Measurements from ENCODE around the gene EDARADD. TPM values are rescaled to one million over a fixed set of nuclear protein-coding genes. Genes with fewer than 3 reads are reported as not detected.

EDARADD gene
- total and polyA plus RNA-seq, 2 of the 13 experiments (the other 11 are each of a cell fraction or from before 2014, with no cell fraction given): 0.03 TPM; not detected in 1

DNA sequence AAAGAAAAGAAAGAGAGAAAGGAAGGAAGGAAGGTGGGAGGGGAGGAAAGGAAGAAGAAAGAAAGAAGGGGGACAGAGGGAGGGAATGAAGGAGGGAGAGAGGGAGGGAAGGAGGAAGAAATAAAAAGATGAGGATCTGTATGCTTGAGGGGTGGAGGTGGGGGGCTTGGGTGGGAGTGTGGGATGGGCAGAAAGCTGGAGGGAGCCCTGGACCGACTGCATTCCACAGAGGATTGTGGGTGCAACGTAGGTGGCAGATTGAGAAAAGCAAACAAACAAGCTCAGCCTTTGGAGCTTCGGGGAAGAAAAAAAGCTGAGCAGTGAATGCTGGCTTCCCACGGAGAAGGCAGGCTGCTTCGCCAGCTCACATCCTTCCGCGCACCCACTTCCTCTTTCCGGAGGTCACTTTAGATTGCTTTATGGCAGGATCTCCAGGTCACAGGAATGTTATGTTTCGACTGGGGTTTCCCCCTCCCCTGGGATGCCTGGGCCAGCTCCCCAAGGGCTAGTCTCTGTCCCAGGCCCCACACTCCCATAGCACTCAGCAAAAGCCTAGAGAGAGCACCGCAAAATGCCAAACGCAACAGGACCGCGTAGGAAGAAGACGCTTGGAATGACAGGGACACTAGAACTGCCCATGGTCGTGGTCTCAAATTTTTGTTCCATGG lies 109.0 kb downstream of the EDARADD start (continued):
- no peak for TF ChIP-seq ZNF431 (CRISPR knock-in tag; IDR thresholded peaks at IDR 0.05; ENCODE audit: borderline replicate concordance, low read depth)
- no peak for TF ChIP-seq ZNF768 (CRISPR knock-in tag; IDR thresholded peaks at IDR 0.05)
- no peak for TF ChIP-seq ZBTB21 (CRISPR knock-in tag; IDR thresholded peaks at IDR 0.05)
- no peak for TF ChIP-seq ZNF7 (CRISPR knock-in tag; IDR thresholded peaks at IDR 0.05)
- TF ChIP-seq, protein P1, sequence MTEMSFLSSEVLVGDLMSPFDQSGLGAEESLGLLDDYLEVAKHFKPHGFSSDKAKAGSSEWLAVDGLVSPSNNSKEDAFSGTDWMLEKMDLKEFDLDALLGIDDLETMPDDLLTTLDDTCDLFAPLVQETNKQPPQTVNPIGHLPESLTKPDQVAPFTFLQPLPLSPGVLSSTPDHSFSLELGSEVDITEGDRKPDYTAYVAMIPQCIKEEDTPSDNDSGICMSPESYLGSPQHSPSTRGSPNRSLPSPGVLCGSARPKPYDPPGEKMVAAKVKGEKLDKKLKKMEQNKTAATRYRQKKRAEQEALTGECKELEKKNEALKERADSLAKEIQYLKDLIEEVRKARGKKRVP (CRISPR knock-in tag; IDR thresholded peaks at IDR 0.05): no peak
- TF ChIP-seq ETV6 (CRISPR knock-in tag; conservative IDR thresholded peaks at IDR 0.05): 0 out of 2 replicates have a peak, but pooled peaks have one; percentile 52
- TF ChIP-seq CENPT (CRISPR knock-in tag; IDR thresholded peaks at IDR 0.05; ENCODE audit: low read depth): no peak
- TF ChIP-seq, protein P2, sequence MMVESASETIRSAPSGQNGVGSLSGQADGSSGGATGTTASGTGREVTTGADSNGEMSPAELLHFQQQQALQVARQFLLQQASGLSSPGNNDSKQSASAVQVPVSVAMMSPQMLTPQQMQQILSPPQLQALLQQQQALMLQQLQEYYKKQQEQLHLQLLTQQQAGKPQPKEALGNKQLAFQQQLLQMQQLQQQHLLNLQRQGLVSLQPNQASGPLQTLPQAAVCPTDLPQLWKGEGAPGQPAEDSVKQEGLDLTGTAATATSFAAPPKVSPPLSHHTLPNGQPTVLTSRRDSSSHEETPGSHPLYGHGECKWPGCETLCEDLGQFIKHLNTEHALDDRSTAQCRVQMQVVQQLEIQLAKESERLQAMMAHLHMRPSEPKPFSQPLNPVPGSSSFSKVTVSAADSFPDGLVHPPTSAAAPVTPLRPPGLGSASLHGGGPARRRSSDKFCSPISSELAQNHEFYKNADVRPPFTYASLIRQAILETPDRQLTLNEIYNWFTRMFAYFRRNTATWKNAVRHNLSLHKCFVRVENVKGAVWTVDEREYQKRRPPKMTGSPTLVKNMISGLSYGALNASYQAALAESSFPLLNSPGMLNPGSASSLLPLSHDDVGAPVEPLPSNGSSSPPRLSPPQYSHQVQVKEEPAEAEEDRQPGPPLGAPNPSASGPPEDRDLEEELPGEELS (CRISPR knock-in tag; IDR thresholded peaks at IDR 0.05): peak; percentile 83
- TF ChIP-seq ATM (IDR thresholded peaks at IDR 0.05; ENCODE audit: borderline replicate concordance): no peak
- TF ChIP-seq PHB2 (IDR thresholded peaks at IDR 0.05; ENCODE audit: partially characterized antibody): no peak
- TF ChIP-seq, protein P3, sequence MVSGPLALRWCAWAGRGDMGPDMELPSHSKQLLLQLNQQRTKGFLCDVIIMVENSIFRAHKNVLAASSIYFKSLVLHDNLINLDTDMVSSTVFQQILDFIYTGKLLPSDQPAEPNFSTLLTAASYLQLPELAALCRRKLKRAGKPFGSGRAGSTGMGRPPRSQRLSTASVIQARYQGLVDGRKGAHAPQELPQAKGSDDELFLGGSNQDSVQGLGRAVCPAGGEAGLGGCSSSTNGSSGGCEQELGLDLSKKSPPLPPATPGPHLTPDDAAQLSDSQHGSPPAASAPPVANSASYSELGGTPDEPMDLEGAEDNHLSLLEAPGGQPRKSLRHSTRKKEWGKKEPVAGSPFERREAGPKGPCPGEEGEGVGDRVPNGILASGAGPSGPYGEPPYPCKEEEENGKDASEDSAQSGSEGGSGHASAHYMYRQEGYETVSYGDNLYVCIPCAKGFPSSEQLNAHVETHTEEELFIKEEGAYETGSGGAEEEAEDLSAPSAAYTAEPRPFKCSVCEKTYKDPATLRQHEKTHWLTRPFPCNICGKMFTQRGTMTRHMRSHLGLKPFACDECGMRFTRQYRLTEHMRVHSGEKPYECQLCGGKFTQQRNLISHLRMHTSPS (CRISPR knock-in tag; IDR thresholded peaks at IDR 0.05; ENCODE audit: low read depth): peak; percentile 51; the same call in 1 of the 2 replicates
- TF ChIP-seq, protein P4, sequence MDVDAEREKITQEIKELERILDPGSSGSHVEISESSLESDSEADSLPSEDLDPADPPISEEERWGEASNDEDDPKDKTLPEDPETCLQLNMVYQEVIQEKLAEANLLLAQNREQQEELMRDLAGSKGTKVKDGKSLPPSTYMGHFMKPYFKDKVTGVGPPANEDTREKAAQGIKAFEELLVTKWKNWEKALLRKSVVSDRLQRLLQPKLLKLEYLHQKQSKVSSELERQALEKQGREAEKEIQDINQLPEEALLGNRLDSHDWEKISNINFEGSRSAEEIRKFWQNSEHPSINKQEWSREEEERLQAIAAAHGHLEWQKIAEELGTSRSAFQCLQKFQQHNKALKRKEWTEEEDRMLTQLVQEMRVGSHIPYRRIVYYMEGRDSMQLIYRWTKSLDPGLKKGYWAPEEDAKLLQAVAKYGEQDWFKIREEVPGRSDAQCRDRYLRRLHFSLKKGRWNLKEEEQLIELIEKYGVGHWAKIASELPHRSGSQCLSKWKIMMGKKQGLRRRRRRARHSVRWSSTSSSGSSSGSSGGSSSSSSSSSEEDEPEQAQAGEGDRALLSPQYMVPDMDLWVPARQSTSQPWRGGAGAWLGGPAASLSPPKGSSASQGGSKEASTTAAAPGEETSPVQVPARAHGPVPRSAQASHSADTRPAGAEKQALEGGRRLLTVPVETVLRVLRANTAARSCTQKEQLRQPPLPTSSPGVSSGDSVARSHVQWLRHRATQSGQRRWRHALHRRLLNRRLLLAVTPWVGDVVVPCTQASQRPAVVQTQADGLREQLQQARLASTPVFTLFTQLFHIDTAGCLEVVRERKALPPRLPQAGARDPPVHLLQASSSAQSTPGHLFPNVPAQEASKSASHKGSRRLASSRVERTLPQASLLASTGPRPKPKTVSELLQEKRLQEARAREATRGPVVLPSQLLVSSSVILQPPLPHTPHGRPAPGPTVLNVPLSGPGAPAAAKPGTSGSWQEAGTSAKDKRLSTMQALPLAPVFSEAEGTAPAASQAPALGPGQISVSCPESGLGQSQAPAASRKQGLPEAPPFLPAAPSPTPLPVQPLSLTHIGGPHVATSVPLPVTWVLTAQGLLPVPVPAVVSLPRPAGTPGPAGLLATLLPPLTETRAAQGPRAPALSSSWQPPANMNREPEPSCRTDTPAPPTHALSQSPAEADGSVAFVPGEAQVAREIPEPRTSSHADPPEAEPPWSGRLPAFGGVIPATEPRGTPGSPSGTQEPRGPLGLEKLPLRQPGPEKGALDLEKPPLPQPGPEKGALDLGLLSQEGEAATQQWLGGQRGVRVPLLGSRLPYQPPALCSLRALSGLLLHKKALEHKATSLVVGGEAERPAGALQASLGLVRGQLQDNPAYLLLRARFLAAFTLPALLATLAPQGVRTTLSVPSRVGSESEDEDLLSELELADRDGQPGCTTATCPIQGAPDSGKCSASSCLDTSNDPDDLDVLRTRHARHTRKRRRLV (CRISPR knock-in tag; IDR thresholded peaks at IDR 0.05): no peak; the same call in 1 of the 2 replicates
- no peak for TF ChIP-seq ZNF234 (CRISPR knock-in tag; conservative IDR thresholded peaks at IDR 0.05)
- no peak for TF ChIP-seq NFRKB (IDR thresholded peaks at IDR 0.05)
- peak; percentile 40; the same call in 1 of the 2 replicates for TF ChIP-seq SIX4 (CRISPR knock-in tag; IDR thresholded peaks at IDR 0.05)
- TF ChIP-seq IKZF4 (CRISPR knock-in tag; IDR thresholded peaks at IDR 0.05; ENCODE audit: borderline replicate concordance, low read depth, not compliant biosample characterization): no peak
- TF ChIP-seq PRPF4 (IDR thresholded peaks at IDR 0.05; ENCODE audit: low read depth, low read length, poor library complexity, severe bottlenecking): peak; percentile 66
- TF ChIP-seq, protein P5, sequence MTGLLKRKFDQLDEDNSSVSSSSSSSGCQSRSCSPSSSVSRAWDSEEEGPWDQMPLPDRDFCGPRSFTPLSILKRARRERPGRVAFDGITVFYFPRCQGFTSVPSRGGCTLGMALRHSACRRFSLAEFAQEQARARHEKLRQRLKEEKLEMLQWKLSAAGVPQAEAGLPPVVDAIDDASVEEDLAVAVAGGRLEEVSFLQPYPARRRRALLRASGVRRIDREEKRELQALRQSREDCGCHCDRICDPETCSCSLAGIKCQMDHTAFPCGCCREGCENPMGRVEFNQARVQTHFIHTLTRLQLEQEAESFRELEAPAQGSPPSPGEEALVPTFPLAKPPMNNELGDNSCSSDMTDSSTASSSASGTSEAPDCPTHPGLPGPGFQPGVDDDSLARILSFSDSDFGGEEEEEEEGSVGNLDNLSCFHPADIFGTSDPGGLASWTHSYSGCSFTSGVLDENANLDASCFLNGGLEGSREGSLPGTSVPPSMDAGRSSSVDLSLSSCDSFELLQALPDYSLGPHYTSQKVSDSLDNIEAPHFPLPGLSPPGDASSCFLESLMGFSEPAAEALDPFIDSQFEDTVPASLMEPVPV (CRISPR knock-in tag; IDR thresholded peaks at IDR 0.05): 0 out of 2 replicates have a peak, but pooled peaks have one; percentile 19

Measured in HepG2 (cell line).